K562 (cell line): Measurements from ENCODE around the gene HMGA1. TPM values are rescaled to one million over a fixed set of nuclear protein-coding genes. Genes with fewer than 3 reads are reported as not detected.
A peak's percentile ranks its signal among the peaks of the same experiment; 100 is the strongest.

Experiments used
- CHCHD3 ChIP-seq: fragments of 250-450 bp; sonication (Bioruptor Pico); IDR thresholded peaks from 2 replicates; pipeline ENCODE4 v2.1.2; 2022; ENCODE audit warnings: mild to moderate bottlenecking
- DMBX1 ChIP-seq: fragments of 250-450 bp; sonication (Bioruptor Pico); IDR thresholded peaks from 2 replicates; pipeline ENCODE4 v1.8.0; 2022; ENCODE audit warnings: inconsistent platforms, mild to moderate bottlenecking, moderate library complexity, borderline replicate concordance
- FOXK2 ChIP-seq, 2 experiments: fragments of 450-650 bp; IDR thresholded peaks in 1 of 2; conservative IDR thresholded peaks in 1 of 2; 2 replicates each; pipeline ENCODE4 v1.6.1; 2016; ENCODE audit warnings: low read depth in 2 of 2, mild to moderate bottlenecking in 1 of 2
- KDM5B ChIP-seq: fragments of 200-600 bp; sonication (generic); IDR thresholded peaks from 2 replicates; pipeline ENCODE4 v1.6.1; 2012; ENCODE audit warnings: low read depth, mild to moderate bottlenecking, moderate library complexity, low read length, control low read depth, inconsistent platforms; ENCODE audit not compliant: insufficient replicate concordance
- MAZ ChIP-seq, 2 experiments: fragments of 450-650 bp in 1 of 2; sonication (generic) in 1 of 2; formaldehyde crosslinking; IDR thresholded peaks in 1 of 2; conservative IDR thresholded peaks in 1 of 2; 2 replicates each; pipeline versions ENCODE4 v1.4.0 to v1.5.0; 2020; ENCODE audit warnings: mild to moderate bottlenecking in 1 of 2, missing genetic modification reagents in 1 of 2
- RBM17 ChIP-seq: fragments of 200-400 bp; formaldehyde crosslinking; IDR thresholded peaks from 2 replicates; pipeline ENCODE4 v1.6.1; 2017; ENCODE audit warnings: low read depth, mild to moderate bottlenecking, low read length, borderline replicate concordance
- SP2 ChIP-seq: IDR thresholded peaks from 2 replicates; pipeline ENCODE4 v1.6.1; 2011; ENCODE audit warnings: mild to moderate bottlenecking, low read depth, low read length, moderate library complexity; ENCODE audit not compliant: poor library complexity, severe bottlenecking; ENCODE audit errors: extremely low read depth
- TBP ChIP-seq: optimal IDR thresholded peaks from 2 replicates; pipeline ENCODE3; 2011; ENCODE audit warnings: low read depth, low read length, improper control_type of control experiment
- ZBTB1 ChIP-seq: sonication (generic); formaldehyde crosslinking; IDR thresholded peaks from 2 replicates; pipeline ENCODE4 v1.8.1; 2023; ENCODE audit warnings: missing genetic modification reagents, low read depth, mild to moderate bottlenecking, borderline replicate concordance
- ZNF551 ChIP-seq: fragments of 250-450 bp; sonication (Bioruptor Pico); IDR thresholded peaks from 2 replicates; pipeline ENCODE4 v1.5.0; 2021; ENCODE audit warnings: mild to moderate bottlenecking, moderate library complexity
- polyA plus RNA-seq, 8 experiments: library from polyadenylated mRNA; depleted of rRNA in 4 of 8; stranded (reverse) in 5 of 8; unstranded in 3 of 8; fragments of >200 nt; fragmentation: Nextera tagmentation in 2 of 8; fragmentation: Illumina TruSeq in 1 of 8; extraction: Ambion mirVana in 2 of 8; extraction: Trizol in 1 of 8; gene quantifications; 2 replicates each; pipeline versions ENCODE4 v1.2.1 to v1.2.3, GENCODE V29; 2011 to 2014; ENCODE audit warnings: inconsistent platforms in 1 of 8, missing spikeins in 1 of 8
- total RNA-seq, 7 experiments: library from RNA; depleted of rRNA in 6 of 7; stranded (reverse); fragments of >200 nt in 6 of 7; fragmentation: Illumina TruSeq in 2 of 7; extraction: Trizol in 2 of 7; gene quantifications; 2 replicates each; pipeline versions ENCODE4 v1.2.1 to v1.2.3, GENCODE V29; 2011 to 2021; ENCODE audit warnings: low replicate concordance in 1 of 7
- TF ChIP-seq, protein P1 (sequence below), 2 experiments: fragments of 450-650 bp; IDR thresholded peaks; 2 replicates each; pipeline ENCODE4 v1.6.1; 2016; ENCODE audit warnings: mild to moderate bottlenecking in 2 of 2, borderline replicate concordance in 1 of 2, low read depth in 1 of 2, moderate library complexity in 1 of 2
- TF ChIP-seq, protein P2 (sequence below): sonication (generic); formaldehyde crosslinking; IDR thresholded peaks from 2 replicates; pipeline ENCODE4 v1.8.0; 2022; ENCODE audit warnings: missing genetic modification reagents, mild to moderate bottlenecking, borderline replicate concordance
- TF ChIP-seq, protein P3 (sequence below): fragments of 250-450 bp; sonication (Bioruptor Pico); IDR thresholded peaks from 2 replicates; pipeline ENCODE4 v1.5.0; 2021; ENCODE audit warnings: mild to moderate bottlenecking, moderate library complexity

Gene HMGA1
- total and polyA plus RNA-seq, 9 of the 15 experiments (the other 6 are each of a cell fraction or from before 2014, with no cell fraction given): 27.8 to 1,947 (median 594) TPM

DNA sequence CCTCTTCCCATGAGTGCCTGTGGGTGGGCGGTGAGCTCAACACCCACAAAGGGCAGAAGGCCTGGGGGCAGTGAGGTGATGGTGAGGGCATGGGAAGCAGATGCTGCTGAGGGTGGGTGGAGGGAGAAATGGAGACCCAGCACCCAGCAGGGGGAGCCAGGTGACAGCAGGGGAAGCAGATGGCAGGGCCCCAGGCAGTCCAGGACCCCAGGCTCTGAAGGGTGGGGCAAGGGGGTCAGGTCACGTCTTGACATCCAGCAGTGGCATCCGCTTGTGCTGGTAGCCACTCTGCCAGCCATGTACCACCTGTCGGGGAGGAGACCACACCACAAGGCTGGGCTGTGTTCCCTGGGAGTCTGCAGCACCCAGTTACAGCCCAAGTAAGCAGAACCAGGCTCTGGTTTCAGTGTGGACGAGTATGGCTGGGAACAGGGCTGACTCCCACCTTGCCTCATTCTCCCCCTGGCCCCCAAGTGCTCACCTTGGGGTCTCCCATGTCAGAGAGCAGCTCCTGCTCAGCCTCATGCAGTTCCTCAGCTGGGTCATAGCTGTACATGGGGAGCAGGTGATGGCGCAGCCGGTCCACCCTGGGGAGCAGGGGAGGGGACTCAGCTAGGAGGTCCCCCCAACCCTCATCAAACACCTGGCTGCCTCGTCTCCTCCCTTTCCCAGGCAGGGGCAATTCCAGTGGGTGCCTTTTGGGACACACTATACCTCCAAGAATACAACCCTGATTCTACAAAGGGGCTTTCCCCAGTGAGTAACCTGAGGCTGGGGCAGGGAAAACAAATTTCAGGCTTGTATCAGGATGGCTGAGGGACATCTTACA lies 10.1 kb downstream of the HMGA1 start (continued):
- TF ChIP-seq, protein P1, sequence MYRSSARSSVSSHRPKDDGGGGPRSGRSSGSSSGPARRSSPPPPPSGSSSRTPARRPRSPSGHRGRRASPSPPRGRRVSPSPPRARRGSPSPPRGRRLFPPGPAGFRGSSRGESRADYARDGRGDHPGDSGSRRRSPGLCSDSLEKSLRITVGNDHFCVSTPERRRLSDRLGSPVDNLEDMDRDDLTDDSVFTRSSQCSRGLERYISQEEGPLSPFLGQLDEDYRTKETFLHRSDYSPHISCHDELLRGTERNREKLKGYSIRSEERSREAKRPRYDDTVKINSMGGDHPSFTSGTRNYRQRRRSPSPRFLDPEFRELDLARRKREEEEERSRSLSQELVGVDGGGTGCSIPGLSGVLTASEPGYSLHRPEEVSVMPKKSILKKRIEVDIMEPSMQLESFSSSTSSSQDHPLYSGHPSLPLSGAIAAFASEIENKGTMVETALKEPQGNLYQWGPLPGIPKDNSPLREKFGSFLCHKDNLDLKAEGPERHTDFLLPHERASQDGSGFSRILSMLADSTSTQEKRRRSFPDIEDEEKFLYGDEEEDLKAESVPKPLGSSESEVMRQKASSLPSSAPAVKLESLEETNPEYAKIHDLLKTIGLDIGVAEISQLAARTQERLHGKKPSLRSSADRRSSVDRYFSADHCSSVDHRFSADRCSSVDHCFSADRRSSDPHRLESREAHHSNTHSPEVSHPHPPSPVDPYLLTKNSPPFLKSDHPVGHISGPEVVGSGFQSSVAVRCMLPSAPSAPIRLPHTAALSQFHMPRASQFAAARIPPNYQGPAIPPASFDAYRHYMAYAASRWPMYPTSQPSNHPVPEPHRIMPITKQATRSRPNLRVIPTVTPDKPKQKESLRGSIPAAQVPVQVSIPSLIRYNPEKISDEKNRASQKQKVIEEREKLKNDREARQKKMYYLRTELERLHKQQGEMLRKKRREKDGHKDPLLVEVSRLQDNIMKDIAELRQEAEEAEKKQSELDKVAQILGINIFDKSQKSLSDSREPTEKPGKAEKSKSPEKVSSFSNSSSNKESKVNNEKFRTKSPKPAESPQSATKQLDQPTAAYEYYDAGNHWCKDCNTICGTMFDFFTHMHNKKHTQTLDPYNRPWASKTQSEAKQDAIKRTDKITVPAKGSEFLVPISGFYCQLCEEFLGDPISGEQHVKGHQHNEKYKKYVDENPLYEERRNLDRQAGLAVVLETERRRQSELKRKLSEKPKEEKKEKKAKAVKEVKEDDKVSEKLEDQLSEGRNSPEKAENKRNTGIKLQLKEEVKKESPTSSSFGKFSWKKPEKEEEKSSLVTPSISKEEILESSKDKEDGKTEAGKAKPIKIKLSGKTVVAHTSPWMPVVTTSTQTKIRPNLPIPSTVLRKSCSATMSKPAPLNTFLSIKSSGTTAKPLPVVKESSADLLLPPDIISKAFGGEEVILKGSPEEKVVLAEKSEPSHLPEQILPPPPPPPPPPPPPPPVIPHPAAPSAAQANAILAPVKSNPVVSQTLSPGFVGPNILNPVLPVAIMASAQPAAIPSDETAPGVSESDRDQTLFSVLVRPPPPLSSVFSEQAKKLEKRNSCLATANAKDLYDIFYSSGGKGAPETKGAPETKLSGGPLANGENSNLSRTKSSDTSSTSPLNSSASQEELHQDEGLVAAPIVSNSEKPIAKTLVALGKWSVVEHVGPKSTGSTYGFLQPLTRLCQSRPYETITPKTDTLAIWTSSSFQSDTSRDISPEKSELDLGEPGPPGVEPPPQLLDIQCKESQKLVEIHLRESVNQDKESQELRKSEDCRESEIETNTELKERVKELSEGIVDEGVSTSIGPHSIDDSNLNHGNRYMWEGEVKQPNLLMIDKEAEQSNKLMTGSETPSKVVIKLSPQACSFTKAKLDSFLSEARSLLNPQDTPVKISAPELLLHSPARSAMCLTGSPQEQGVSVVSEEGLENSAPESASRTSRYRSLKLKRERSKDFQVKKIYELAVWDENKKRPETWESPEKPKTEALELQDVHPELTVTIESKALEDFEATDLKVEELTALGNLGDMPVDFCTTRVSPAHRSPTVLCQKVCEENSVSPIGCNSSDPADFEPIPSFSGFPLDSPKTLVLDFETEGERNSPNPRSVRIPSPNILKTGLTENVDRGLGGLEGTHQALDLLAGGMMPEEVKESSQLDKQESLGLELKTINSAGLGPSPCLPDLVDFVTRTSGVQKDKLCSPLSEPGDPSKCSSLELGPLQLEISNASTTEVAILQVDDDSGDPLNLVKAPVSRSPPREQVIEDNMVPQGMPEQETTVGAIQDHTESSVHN (IDR thresholded peaks at IDR 0.05; ENCODE audit: borderline replicate concordance in 1 of 2, low read depth in 1 of 2): no peak
- no peak for TF ChIP-seq KDM5B
- TF ChIP-seq, protein P2, sequence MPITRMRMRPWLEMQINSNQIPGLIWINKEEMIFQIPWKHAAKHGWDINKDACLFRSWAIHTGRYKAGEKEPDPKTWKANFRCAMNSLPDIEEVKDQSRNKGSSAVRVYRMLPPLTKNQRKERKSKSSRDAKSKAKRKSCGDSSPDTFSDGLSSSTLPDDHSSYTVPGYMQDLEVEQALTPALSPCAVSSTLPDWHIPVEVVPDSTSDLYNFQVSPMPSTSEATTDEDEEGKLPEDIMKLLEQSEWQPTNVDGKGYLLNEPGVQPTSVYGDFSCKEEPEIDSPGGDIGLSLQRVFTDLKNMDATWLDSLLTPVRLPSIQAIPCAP (CRISPR knock-in tag): no peak
- TF ChIP-seq ZBTB1: no peak
- TF ChIP-seq TBP: no peak
- TF ChIP-seq SP2: no peak
- TF ChIP-seq, protein P3, sequence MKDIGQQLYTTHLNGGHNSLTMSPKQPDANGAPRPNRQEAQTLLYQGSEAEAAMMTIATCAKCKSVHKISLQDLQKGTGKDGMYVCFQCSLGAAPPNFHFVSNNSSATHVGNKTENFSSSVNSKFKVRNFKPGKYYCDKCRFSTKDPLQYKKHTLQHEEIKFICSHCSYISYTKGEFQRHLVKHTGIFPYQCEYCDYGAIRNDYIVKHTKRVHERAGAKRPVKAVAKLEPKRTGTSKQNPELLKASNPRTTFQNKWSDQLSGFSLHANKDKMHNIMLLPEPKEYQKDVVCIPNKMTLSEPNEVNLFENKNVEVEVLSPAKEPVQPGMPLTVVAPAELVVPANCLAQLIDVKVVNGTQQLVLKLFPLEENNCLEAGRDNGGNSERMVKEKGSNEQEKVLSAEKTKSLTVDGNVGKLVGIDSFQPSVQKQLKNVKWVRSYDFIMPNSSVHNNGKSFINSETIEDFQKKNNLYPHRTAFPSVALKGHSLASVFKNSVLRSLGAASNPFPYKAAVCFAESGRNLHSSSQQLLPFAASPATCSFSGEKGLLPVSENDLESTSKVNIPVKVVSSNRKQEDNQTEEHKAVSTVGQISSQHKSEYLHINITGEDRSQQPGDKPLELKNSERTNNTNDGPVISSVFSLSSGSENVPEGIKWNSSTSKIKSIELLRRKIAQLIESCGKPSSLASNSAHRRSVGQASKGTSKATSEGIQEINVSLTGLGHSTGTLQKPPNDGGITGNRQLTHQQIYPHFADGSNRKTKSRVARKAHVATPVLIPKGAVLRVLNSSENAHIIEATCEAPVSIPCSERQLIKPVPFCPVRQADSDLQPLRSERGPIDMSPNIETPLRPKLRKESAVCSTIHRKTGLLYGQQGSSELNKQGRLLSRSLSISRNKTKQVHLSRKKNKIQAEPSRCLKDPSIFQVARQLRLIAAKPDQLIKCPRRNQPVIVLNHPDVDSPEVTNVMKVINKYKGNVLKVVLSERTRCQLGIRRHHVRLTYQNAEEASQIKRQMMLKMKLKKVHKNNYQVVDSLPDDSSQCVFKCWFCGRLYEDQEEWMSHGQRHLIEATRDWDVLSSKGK (CRISPR knock-in tag): no peak
- TF ChIP-seq DMBX1: no peak
- no peak for TF ChIP-seq CHCHD3 (CRISPR knock-in tag)
- TF ChIP-seq ZNF551 (CRISPR knock-in tag): no peak; the same call in 1 of the 2 replicates
- TF ChIP-seq RBM17: no peak
- no peak for TF ChIP-seq FOXK2 (conservative IDR thresholded peaks at IDR 0.05 in 1 of 2, IDR thresholded peaks at IDR 0.05 in 1 of 2; ENCODE audit: low read depth in 2 of 2)
- peak in 1 of 2 experiments; percentile 47; a peak in 2 of 4 replicates for TF ChIP-seq MAZ (CRISPR knock-in tag; conservative IDR thresholded peaks at IDR 0.05 in 1 of 2, IDR thresholded peaks at IDR 0.05 in 1 of 2)
